Lower leg skin (tissue), 3 donors: ENCODE results near the gene CXCL14.

Source experiments
- POLR2A ChIP-seq, 2 donors: fragments of 450-650 bp; IDR thresholded peaks; one replicate each; pipeline ENCODE4 v1.6.1; 2016 to 2017; ENCODE audit warnings: antibody characterized with exemption in 2 of 2, mild to moderate bottlenecking in 1 of 2, moderate library complexity in 1 of 2
- TF ChIP-seq, protein P1 (sequence below), 3 donors: fragments of 450-650 bp; IDR thresholded peaks; one replicate each; pipeline ENCODE4 v1.5.1; 2016; ENCODE audit warnings: antibody characterized with exemption in 3 of 3, mild to moderate bottlenecking in 3 of 3, moderate library complexity in 2 of 3

DNA sequence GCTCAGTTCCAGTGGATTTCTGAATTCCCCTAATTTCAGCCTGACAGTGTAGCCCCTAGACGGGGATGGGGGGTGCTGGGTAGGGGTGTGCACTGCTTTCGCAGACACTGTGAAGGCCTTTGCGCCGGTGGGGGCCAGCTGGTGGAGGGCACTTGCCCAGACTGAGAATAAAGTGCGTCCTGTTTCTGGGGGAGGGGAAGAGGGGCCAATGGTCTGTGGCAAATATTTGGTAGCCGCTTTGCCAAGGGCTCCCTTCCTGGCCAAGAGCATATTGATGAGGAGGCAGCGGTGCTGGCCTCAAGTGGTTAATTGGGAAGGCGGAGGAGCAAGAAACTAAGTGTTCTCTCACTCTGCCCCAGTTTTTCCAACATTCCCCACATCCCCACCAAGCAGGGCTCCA, 1.4 kb downstream of the CXCL14 start:
- TF ChIP-seq, protein P1, sequence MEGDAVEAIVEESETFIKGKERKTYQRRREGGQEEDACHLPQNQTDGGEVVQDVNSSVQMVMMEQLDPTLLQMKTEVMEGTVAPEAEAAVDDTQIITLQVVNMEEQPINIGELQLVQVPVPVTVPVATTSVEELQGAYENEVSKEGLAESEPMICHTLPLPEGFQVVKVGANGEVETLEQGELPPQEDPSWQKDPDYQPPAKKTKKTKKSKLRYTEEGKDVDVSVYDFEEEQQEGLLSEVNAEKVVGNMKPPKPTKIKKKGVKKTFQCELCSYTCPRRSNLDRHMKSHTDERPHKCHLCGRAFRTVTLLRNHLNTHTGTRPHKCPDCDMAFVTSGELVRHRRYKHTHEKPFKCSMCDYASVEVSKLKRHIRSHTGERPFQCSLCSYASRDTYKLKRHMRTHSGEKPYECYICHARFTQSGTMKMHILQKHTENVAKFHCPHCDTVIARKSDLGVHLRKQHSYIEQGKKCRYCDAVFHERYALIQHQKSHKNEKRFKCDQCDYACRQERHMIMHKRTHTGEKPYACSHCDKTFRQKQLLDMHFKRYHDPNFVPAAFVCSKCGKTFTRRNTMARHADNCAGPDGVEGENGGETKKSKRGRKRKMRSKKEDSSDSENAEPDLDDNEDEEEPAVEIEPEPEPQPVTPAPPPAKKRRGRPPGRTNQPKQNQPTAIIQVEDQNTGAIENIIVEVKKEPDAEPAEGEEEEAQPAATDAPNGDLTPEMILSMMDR (IDR thresholded peaks at IDR 0.05): no peak
- TF ChIP-seq POLR2A (IDR thresholded peaks at IDR 0.05): no peak
